Esophagus squamous epithelium (tissue), 4 donors: Measurements from ENCODE around the gene KLHL12.

ENCODE experiments used
- CTCF ChIP-seq, 6 experiments: fragments of 450-650 bp in 4 of 6; fragments of 200-600 bp in 2 of 6; sonication (generic) in 2 of 6; IDR thresholded peaks; one replicate each; pipeline ENCODE4 v1.5.1; 2016 to 2019; ENCODE audit warnings: antibody characterized with exemption in 6 of 6, mild to moderate bottlenecking in 4 of 6, moderate library complexity in 4 of 6
- POLR2A ChIP-seq, 4 donors: fragments of 450-650 bp; IDR thresholded peaks; one replicate each; pipeline ENCODE4 v1.6.1; 2017; ENCODE audit warnings: antibody characterized with exemption in 4 of 4, mild to moderate bottlenecking in 4 of 4, moderate library complexity in 3 of 4

GRCh38 chr1:202926581-202927491, at the start of gene KLHL12:
- peak in 3 of 4 donors; percentile 66 to 95 (median 88) for TF ChIP-seq POLR2A (IDR thresholded peaks at IDR 0.05)
- TF ChIP-seq CTCF (IDR thresholded peaks at IDR 0.05) = peak; percentile 34 to 82 (median 64)
